Activated effector memory CD4-positive, alpha-beta T cell treated with anti-CD3 and anti-CD28 coated beads, Interleukin-2, amount 50 U/mL, for 16 hours (primary cell): ENCODE results near the gene ANP32A.
"Not testable (repeated sequence)": the region's sequence is repeated elsewhere in the genome, so short reads cannot be mapped to it uniquely, and the experiment has no call there.

Experiments
- DNase-seq: peaks from one replicate; pipeline ENCODE4 v3.0.0-alpha.2; 2020

The ANP32A gene

GRCh38 chr15:68820295-68821189 is at the start of gene ANP32A:
Gene ANP32A, minus strand, starts transcription at chr15:68820895. Its CDS starts 144 bp downstream, at chr15:68820751.
- DNase-seq, result peak; percentile 99

- no peak for DNase-seq
Measured at GRCh38 chr15:68868296-68868695, 47.6 kb upstream of the ANP32A start.

GRCh38 chr15:68862415-68862814 is 41.7 kb upstream of the ANP32A start:
- no peak for DNase-seq

GRCh38 chr15:68858666-68859065 is 38.0 kb upstream of the ANP32A start:
- not testable (repeated sequence) for DNase-seq

- DNase-seq, result not testable (repeated sequence)
Measured at GRCh38 chr15:68857443-68857842, 36.7 kb upstream of the ANP32A start.

- no peak for DNase-seq
Measured at GRCh38 chr15:68852461-68852860, 31.8 kb upstream of the ANP32A start.

- no peak for DNase-seq
Measured at GRCh38 chr15:68851971-68852370, 31.3 kb upstream of the ANP32A start.

- DNase-seq, result no peak
Measured at GRCh38 chr15:68849497-68849896, 28.8 kb upstream of the ANP32A start.

GRCh38 chr15:68846851-68847439 is 26.2 kb upstream of the ANP32A start:
- no peak for DNase-seq

- no peak for DNase-seq
Measured at GRCh38 chr15:68844856-68845550, 24.3 kb upstream of the ANP32A start.

- peak; percentile 75 for DNase-seq
Measured at GRCh38 chr15:68843425-68844311, 23.0 kb upstream of the ANP32A start.

GRCh38 chr15:68842958-68843357 is 22.3 kb upstream of the ANP32A start:
- no peak for DNase-seq

GRCh38 chr15:68834346-68834745 is 13.7 kb upstream of the ANP32A start:
- no peak for DNase-seq

- no peak for DNase-seq
Measured at GRCh38 chr15:68833700-68834331, 13.1 kb upstream of the ANP32A start.

GRCh38 chr15:68830141-68830785 is 9.6 kb upstream of the ANP32A start:
- DNase-seq, result no peak

- no peak for DNase-seq
Measured at GRCh38 chr15:68829068-68829467, 8.4 kb upstream of the ANP32A start.

GRCh38 chr15:68823561-68823960 is 2.9 kb upstream of the ANP32A start:
- no peak for DNase-seq

GRCh38 chr15:68822818-68823217 is 2.1 kb upstream of the ANP32A start:
- DNase-seq, result no peak

- DNase-seq, result peak; percentile 67
Measured at GRCh38 chr15:68821841-68822381, 1.2 kb upstream of the ANP32A start.

- no peak for DNase-seq
Measured at GRCh38 chr15:68821190-68821840, 620 bp upstream of the ANP32A start.
